Activated CD8-positive, alpha-beta memory T cell treated with anti-CD3 and anti-CD28 coated beads, Interleukin-2, amount 10 ng/mL, durations not matched to agents 7 days and 5 days (primary cell): ENCODE data around the gene PSME1. TPM values are rescaled to one million over a fixed set of nuclear protein-coding genes. Genes with fewer than 3 reads are reported as not detected.

Source experiments
- ATAC-seq: fragments of 150-1000 bp; cut with Tn5 transposase; one replicate; pipeline ENCODE4 v1.10.0; 2021; ENCODE audit warnings: moderate library complexity
- CTCF ChIA-PET: fragments of 350-600 bp; sonication (Branson Sonifier 250); formaldehyde crosslinking; loops from one replicate; lab custom pipeline; 2021; ENCODE audit warnings: antibody characterized with exemption; lab: Charles Lee
- DNase-seq: peaks from one replicate; pipeline ENCODE4 v3.0.0-alpha.2; 2020
- H3K27ac Mint-ChIP-seq: one replicate; pipeline ENCODE4 v1.8.0; 2021; ENCODE audit warnings: mild to moderate bottlenecking, mixed read lengths
- H3K27me3 Mint-ChIP-seq: one replicate; pipeline ENCODE4 v1.8.0; 2021; ENCODE audit warnings: mixed read lengths
- H3K36me3 Mint-ChIP-seq: one replicate; pipeline ENCODE4 v1.8.0; 2021; ENCODE audit warnings: mild to moderate bottlenecking, mixed read lengths
- H3K4me1 Mint-ChIP-seq: one replicate; pipeline ENCODE4 v1.8.0; 2021; ENCODE audit warnings: mixed read lengths
- H3K4me3 Mint-ChIP-seq: one replicate; pipeline ENCODE4 v1.8.0; 2021; ENCODE audit warnings: mild to moderate bottlenecking, moderate library complexity, mixed read lengths
- H3K9me3 Mint-ChIP-seq: one replicate; pipeline ENCODE4 v1.8.0; 2022; ENCODE audit warnings: low read depth, mixed read lengths
- total RNA-seq, 2 experiments: library from RNA; stranded (reverse); gene quantifications; one replicate each; pipeline ENCODE4 v1.2.3, GENCODE V29; 2021

PSME1 gene
- total RNA-seq, 2 experiments from 2014 or later, result 420 to 454 TPM

GRCh38 chr14:24122898-24123297 lies 13.1 kb upstream of the PSME1 start:
- no peaks in the 10 kb centered on the region for H3K9me3 Mint-ChIP-seq
- ATAC-seq (no peak), DNase-seq (no peak)
- peaks cover 37% of the 10 kb centered on the region for H3K36me3 Mint-ChIP-seq
- peaks cover 3% of the 10 kb centered on the region for H3K4me1 Mint-ChIP-seq
- CTCF ChIA-PET, result interaction anchor here (1.2 kb wide), 1 partner anchor 14 kb away, joined by 5 read pairs; no protein-coding TSS in a partner anchor
- no peak overlapping the region for H3K4me3 Mint-ChIP-seq
- H3K27me3 Mint-ChIP-seq, result no peaks in the 10 kb centered on the region
- no peak overlapping the region for H3K27ac Mint-ChIP-seq

DNA sequence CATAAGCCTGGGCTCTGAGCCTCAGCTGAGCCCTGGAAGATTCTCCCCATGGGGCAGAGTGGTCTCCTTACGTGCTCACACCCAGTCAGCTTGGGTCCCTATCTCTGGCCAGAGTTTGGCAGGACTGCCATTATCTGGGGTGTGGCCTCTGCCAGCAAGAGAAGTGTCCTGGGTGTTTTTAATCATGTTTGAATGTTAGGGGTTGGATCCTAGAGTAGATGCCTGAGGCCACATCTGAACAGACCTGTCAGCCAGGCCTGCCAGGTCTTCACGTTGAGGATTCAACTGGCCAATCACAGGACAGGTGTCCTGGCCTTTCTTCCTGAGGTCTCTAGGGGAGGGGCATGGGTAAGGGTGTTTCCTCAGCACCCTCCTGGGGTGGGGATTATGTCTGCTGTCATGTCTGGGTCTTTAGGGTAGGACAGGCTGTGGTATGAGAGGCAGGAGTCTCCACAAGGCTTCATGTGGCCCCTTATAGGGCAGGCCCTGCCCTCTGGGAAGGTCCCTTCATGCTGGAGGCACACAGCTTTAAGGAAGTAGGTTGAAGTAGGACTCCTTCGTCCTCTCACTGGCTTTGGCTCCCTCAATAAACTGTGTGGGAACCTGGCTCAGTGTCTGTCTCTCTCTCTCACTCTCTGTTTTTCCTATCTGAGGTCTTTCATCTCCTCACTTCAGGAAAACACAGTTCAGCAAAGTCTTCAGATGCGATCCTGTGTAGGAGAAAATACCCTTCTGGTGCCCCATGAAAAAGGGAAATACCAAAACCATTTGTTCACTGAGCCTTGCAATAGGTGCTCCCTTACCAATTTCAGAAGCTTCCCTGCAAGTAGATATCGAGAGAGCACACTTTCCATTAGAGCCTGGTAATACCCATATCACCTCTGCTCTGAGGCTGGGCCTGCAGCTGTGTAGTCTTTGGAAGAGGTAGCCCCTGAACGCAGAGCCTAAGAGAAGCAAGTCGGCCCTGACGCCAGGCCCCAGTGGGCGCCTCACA lies 12.3 kb upstream of the PSME1 start:
- H3K27ac Mint-ChIP-seq, result no peak overlapping the region
- H3K9me3 Mint-ChIP-seq, result no peaks in the 10 kb centered on the region
- H3K36me3 Mint-ChIP-seq, result peaks cover 30% of the 10 kb centered on the region
- no peak for DNase-seq
- H3K4me1 Mint-ChIP-seq, result no peaks in the 10 kb centered on the region
- no peak overlapping the region for H3K4me3 Mint-ChIP-seq
- no peaks in the 10 kb centered on the region for H3K27me3 Mint-ChIP-seq
- ATAC-seq, result no peak
- CTCF ChIA-PET, result interaction anchor here (1.2 to 1.3 kb wide), 2 partner anchors 8 to 15 kb away, joined by 5 to 8 read pairs; partner anchors contain the start of genes DCAF11 and NRL

GRCh38 chr14:24126939-24127338 lies 9.1 kb upstream of the PSME1 start:
- Mint-ChIP-seq H3K9me3 (no peaks in the 10 kb centered on the region), H3K27me3 (no peaks in the 10 kb centered on the region), H3K36me3 (peaks cover 10% of the 10 kb centered on the region), H3K27ac (no peak overlapping the region), H3K4me3 (no peak overlapping the region), H3K4me1 (peaks cover 5% of the 10 kb centered on the region)
- ATAC-seq, result no peak
- CTCF ChIA-PET, result interaction anchor here (0.6 to 2.7 kb wide), 6 partner anchors 9 to 142 kb away, joined by 3 to 7 read pairs (median 4); partner anchors contain the start of genes IRF9, NRL and PSME1
- DNase-seq, result no peak

DNA sequence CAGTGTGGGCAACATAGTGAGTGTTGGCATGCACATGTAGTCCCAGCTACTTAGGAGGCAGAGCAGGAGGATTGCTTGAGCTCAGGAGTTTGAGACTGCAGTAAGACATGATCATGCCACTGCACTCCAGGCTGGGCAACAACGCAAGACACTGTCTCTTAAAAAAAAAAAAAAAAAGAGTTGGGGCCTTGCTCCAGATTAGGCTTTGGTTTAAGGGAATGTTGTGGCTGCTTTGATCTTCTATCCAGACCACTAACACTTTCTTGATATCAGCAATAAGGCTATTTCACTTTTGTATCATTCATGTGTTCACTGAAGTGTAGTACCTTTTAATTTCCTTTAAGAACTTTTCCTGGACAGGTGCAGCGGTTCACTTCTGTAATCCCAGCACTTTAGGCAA lies 8.3 kb upstream of the PSME1 start:
- H3K27ac Mint-ChIP-seq, result no peak overlapping the region
- CTCF ChIA-PET, result interaction anchor here (1.1 to 2.1 kb wide), 3 partner anchors 8 to 19 kb away, joined by 3 to 6 read pairs (median 3); partner anchors contain the start of gene PSME1
- no peak for DNase-seq
- H3K4me3 Mint-ChIP-seq, result no peak overlapping the region
- peaks cover 12% of the 10 kb centered on the region for H3K4me1 Mint-ChIP-seq
- H3K36me3 Mint-ChIP-seq, result peaks cover 7% of the 10 kb centered on the region
- no peaks in the 10 kb centered on the region for H3K9me3 Mint-ChIP-seq
- H3K27me3 Mint-ChIP-seq, result no peaks in the 10 kb centered on the region
- ATAC-seq, result no peak

GRCh38 chr14:24129410-24129998 lies 6.5 kb upstream of the PSME1 start:
- Mint-ChIP-seq H3K27ac (no peak overlapping the region), H3K9me3 (no peaks in the 10 kb centered on the region), H3K4me1 (peaks cover 16% of the 10 kb centered on the region), H3K4me3 (no peak overlapping the region), H3K36me3 (peaks cover 1% of the 10 kb centered on the region), H3K27me3 (no peaks in the 10 kb centered on the region)
- DNase-seq, result no peak
- no peak for ATAC-seq
- CTCF ChIA-PET, result interaction anchor here (1.0 to 1.4 kb wide), 4 partner anchors 12 to 32 kb away, joined by 3 to 6 read pairs (median 4); partner anchors contain the start of genes DCAF11, IRF9 and NRL

GRCh38 chr14:24130380-24130716 lies 5.6 kb upstream of the PSME1 start, which contains the start of gene FITM1:
Gene FITM1 (plus strand): TSS chr14:24130659. CDS start chr14:24131564, 905 bp downstream.
- no peaks in the 10 kb centered on the region for H3K27me3 Mint-ChIP-seq
- peaks cover 1% of the 10 kb centered on the region for H3K36me3 Mint-ChIP-seq
- H3K4me1 Mint-ChIP-seq, result peaks cover 20% of the 10 kb centered on the region
- no peaks in the 10 kb centered on the region for H3K9me3 Mint-ChIP-seq
- no peak within 1 kb of the TSS for H3K27ac Mint-ChIP-seq
- ATAC-seq (no peak), DNase-seq (no peak)
- CTCF ChIA-PET, result interaction anchor here (1.1 kb wide), 1 partner anchor 12 kb away, joined by 3 read pairs; no protein-coding TSS in a partner anchor
- H3K4me3 Mint-ChIP-seq, result no peak within 1 kb of the TSS

DNA sequence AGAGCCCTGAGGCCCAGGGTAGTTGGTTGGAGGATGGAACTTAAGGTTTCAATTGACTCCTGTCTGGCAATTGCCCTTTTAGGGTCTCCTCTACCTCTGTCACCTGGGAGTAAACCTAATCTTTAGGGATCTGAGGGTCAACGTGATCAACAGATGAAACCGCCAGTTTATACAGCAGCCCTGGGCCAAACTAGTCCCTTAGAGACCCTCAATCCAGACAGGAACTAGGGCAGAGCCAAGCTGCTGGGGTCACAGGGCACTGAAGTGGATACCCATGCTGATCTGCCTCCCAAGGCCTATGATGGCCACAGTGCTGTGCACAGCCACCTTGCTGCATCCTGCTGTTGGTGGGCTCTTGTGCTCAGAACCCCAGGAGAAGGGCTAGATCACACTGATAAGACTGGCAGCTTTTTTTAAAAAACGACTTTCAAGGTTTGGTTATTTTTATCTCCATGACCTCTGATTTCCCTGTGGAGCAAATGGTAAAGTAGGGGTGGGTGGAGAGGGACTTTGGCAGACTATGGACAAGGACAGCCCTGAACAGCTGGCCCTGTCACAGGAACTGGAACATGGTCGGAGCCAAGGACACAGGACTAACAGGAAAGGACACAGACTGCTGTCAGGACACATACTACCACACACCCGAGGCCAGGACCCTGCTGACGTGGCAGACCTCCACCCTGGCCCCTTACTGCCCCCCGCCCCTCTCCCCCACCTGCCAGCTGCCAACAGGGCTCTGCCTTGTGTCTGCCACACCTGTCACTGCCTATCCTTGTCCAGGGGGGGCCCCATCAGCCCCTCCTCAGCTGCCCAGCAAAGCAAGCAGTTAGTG lies 5.1 kb upstream of the PSME1 start:
- Mint-ChIP-seq H3K4me1 (peaks cover 22% of the 10 kb centered on the region), H3K36me3 (peaks cover 1% of the 10 kb centered on the region), H3K27ac (no peak overlapping the region), H3K27me3 (no peaks in the 10 kb centered on the region), H3K4me3 (no peak overlapping the region), H3K9me3 (no peaks in the 10 kb centered on the region)
- no peak for DNase-seq
- ATAC-seq, result no peak
- CTCF ChIA-PET, result interaction anchor here (1.1 kb wide), 1 partner anchor 13 kb away, joined by 3 read pairs; no protein-coding TSS in a partner anchor

GRCh38 chr14:24131549-24131966 lies 4.4 kb upstream of the PSME1 start:
- Mint-ChIP-seq H3K9me3 (no peaks in the 10 kb centered on the region), H3K27ac (no peak overlapping the region), H3K4me1 (peaks cover 22% of the 10 kb centered on the region), H3K36me3 (peaks cover 3% of the 10 kb centered on the region), H3K27me3 (no peaks in the 10 kb centered on the region), H3K4me3 (no peak overlapping the region)
- DNase-seq (no peak), ATAC-seq (no peak)
- CTCF ChIA-PET, result interaction anchor here (1.1 kb wide), 1 partner anchor 14 kb away, joined by 3 read pairs; no protein-coding TSS in a partner anchor

GRCh38 chr14:24132061-24132685 lies 3.8 kb upstream of the PSME1 start:
- CTCF ChIA-PET, result interaction anchor here (1.0 kb wide), 1 partner anchor 12 kb away, joined by 3 read pairs; no protein-coding TSS in a partner anchor
- Mint-ChIP-seq H3K9me3 (no peaks in the 10 kb centered on the region), H3K4me3 (no peak overlapping the region), H3K27me3 (no peaks in the 10 kb centered on the region), H3K4me1 (peaks cover 28% of the 10 kb centered on the region), H3K27ac (peak overlapping the region; percentile 17), H3K36me3 (peaks cover 9% of the 10 kb centered on the region)
- DNase-seq (no peak), ATAC-seq (no peak)

DNA sequence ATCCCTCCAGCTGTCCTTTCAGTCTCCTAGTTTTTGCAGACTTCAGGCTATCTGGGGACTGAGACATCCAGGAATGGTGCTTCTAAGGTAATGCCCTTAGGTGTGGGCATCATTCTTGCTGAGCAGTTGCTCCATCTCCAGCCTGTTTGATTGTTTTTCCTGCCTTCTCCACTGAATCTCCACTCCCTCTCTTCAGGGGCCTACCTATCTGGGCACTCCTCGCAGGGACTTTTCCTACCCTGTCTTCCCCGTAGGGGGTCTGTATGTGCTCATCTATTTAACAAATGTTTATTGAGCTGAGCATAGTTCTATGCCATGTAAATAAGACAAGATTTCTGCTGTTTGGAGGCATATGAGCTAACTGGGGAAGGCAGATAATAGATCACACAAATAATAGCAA lies 3.0 kb upstream of the PSME1 start:
- no peaks in the 10 kb centered on the region for H3K27me3 Mint-ChIP-seq
- H3K9me3 Mint-ChIP-seq, result no peaks in the 10 kb centered on the region
- CTCF ChIA-PET, result interaction anchor here (0.7 to 1.8 kb wide), 7 partner anchors 8 to 75 kb away, joined by 3 to 5 read pairs (median 3); partner anchors contain the start of gene IRF9
- peaks cover 16% of the 10 kb centered on the region for H3K36me3 Mint-ChIP-seq
- no peak overlapping the region for H3K4me3 Mint-ChIP-seq
- peaks cover 35% of the 10 kb centered on the region for H3K4me1 Mint-ChIP-seq
- H3K27ac Mint-ChIP-seq, result no peak overlapping the region
- DNase-seq, result no peak
- no peak for ATAC-seq

- Mint-ChIP-seq H3K9me3 (no peaks in the 10 kb centered on the region), H3K4me3 (no peak overlapping the region), H3K27ac (no peak overlapping the region), H3K4me1 (peaks cover 43% of the 10 kb centered on the region), H3K27me3 (no peaks in the 10 kb centered on the region), H3K36me3 (peaks cover 23% of the 10 kb centered on the region)
- ATAC-seq (no peak), DNase-seq (no peak)
- CTCF ChIA-PET, result interaction anchor here (0.7 to 6.8 kb wide), 8 partner anchors 9 to 75 kb away, joined by 3 to 52 read pairs (median 4); partner anchors contain the start of genes DCAF11, IRF9 and NRL
Observed at GRCh38 chr14:24133735-24134134, 2.3 kb upstream of the PSME1 start.

DNA sequence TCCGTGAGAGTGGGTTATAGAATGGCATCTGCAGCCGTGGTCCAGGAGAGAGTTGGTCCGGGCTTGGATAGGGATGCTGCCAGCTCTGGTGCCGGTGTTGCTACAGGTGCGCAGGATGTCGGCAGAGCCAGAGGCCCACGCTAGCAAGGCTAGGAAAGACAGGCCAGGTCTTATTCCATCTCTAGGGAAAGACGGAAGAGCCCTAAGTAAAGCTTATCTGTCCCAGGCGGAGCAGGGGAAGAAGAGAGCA lies 485 bp upstream of the PSME1 start:
- Mint-ChIP-seq H3K9me3 (no peaks in the 10 kb centered on the region), H3K27me3 (no peaks in the 10 kb centered on the region), H3K27ac (peak overlapping the region; percentile 85), H3K36me3 (peaks cover 39% of the 10 kb centered on the region), H3K4me3 (peak overlapping the region; percentile 91), H3K4me1 (peaks cover 54% of the 10 kb centered on the region)
- peak; percentile 1 for ATAC-seq
- CTCF ChIA-PET, result interaction anchor here (0.8 to 7.3 kb wide), 11 partner anchors 8 to 198 kb away, joined by 3 to 69 read pairs (median 4); partner anchors contain the start of genes DCAF11, IRF9, MDP1 and NRL
- no peak for DNase-seq
